ENCODE data around the gene DNAL1. TPM values are rescaled to one million over a fixed set of nuclear protein-coding genes. Genes with fewer than 3 reads are reported as not detected.

DNAL1 gene
- total RNA-seq, 1 donor from 2014 or later, result 29.4 TPM

DNA sequence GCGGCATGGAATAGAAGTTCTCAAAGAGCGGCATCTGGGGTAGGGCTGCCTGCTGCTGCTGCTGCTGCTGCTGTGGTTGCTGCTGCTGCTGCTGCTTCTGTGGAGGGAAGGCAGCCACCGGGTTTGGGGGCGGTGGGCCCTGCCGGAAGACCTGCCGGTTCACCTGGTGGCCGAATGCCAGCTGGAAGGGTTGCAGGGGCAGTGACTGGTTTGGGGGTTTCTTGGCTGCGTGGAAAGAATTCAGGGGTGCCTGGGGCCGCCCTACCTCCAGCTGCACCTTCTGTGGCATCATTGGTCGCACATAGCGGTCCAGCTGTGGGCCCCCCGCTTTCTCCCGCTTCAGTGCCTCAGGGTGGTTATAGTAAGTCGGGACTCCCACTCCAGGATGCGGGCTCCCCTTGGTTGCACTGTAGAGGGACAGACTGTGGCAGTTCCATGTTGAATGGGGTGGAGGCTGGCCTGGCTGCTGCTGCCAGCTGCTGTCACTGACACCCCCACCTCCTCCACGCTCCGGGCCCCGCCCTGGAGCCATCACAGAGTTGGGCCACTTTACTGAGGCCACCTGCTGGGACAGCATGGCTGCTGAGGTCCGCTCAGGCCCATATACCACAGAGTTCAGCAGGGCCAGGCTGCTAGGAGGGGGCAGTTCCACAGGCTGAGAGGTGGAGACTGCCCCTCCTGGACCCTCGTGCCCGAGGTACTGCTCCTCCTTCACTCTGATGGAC lies 94.5 kb downstream of the DNAL1 start:
- H3K4me2 ChIP-seq, result no peak overlapping the region
- no peaks in the 10 kb centered on the region for H3K79me2 ChIP-seq (ENCODE audit: low read depth)
- DNase-seq (ENCODE audit: low spot score), result no peak
- peaks cover 14% of the 10 kb centered on the region for H3F3A ChIP-seq (ENCODE audit: low read depth)
- no peak overlapping the region for H2AFZ ChIP-seq (replicated peaks)
- H3K4me3 Mint-ChIP-seq, result no peak overlapping the region
- H3K27ac Mint-ChIP-seq, result no peak overlapping the region
- peaks cover 13% of the 10 kb centered on the region for H3K36me3 Mint-ChIP-seq
- H3K4me1 ChIP-seq, result peaks cover 22% of the 10 kb centered on the region
- H3K27me3 Mint-ChIP-seq (ENCODE audit: insufficient read depth, low read depth), result no peaks in the 10 kb centered on the region
- H3K27ac ChIP-seq, result no peak overlapping the region
- no peaks in the 10 kb centered on the region for H4K20me1 ChIP-seq (ENCODE audit: low read depth)
- H3K9ac ChIP-seq, result no peak overlapping the region
- no peaks in the 10 kb centered on the region for H3K36me3 ChIP-seq
- peaks cover 42% of the 10 kb centered on the region for H3K4me1 Mint-ChIP-seq
- H3K9me3 Mint-ChIP-seq, result no peaks in the 10 kb centered on the region
- no peaks in the 10 kb centered on the region for H3K9me3 ChIP-seq (ENCODE audit: low read depth)
- H3K27me3 ChIP-seq, result no peaks in the 10 kb centered on the region
- no peak overlapping the region for H3K4me3 ChIP-seq
- no peak for TF ChIP-seq EZH2 (IDR thresholded peaks at IDR 0.05)
- no peak for TF ChIP-seq EZH2phosphoT487 (IDR thresholded peaks at IDR 0.05)
- TF ChIP-seq, protein P1, sequence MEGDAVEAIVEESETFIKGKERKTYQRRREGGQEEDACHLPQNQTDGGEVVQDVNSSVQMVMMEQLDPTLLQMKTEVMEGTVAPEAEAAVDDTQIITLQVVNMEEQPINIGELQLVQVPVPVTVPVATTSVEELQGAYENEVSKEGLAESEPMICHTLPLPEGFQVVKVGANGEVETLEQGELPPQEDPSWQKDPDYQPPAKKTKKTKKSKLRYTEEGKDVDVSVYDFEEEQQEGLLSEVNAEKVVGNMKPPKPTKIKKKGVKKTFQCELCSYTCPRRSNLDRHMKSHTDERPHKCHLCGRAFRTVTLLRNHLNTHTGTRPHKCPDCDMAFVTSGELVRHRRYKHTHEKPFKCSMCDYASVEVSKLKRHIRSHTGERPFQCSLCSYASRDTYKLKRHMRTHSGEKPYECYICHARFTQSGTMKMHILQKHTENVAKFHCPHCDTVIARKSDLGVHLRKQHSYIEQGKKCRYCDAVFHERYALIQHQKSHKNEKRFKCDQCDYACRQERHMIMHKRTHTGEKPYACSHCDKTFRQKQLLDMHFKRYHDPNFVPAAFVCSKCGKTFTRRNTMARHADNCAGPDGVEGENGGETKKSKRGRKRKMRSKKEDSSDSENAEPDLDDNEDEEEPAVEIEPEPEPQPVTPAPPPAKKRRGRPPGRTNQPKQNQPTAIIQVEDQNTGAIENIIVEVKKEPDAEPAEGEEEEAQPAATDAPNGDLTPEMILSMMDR (IDR thresholded peaks at IDR 0.05), result no peak

DNA sequence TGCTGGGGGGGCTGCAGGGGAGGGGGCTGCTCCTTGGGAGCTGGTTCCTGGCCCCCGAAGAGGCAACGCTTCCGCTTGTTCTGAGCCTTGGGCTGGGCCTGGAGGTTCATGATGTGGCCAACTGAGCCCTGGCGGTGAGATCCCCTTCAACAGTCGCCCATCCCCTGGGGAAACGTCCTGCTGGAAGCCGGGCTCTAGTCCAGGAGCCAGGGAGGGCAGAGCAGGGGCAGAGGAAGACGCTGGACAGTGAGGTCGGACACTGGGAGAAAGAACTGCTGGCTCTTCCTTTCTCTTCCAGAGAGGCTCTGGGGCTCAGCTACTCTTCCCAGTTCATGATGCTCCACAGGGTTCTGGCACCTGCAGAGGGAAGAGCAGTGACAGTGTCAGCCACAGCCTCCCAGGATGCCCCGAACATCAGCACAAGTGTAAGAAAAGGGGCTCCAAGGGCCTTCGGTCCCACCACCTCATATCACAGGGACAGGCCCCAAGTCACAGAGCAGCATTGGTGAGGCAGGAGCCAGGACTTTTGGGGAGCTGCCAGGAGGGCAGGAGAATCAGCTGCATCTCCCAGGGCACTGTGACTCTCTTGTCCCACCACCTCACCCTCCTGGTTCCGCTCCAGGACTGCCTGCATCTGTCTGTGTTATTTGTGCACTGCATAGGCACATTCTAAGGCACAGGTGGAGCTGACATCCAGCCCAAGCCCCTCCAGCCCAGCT lies 95.3 kb downstream of the DNAL1 start:
- H3K9ac ChIP-seq, result no peak overlapping the region
- Mint-ChIP-seq H3K36me3 (peaks cover 7% of the 10 kb centered on the region), H3K27ac (no peak overlapping the region), H3K27me3 (ENCODE audit: insufficient read depth, low read depth) (no peaks in the 10 kb centered on the region), H3K9me3 (no peaks in the 10 kb centered on the region), H3K4me3 (no peak overlapping the region), H3K4me1 (peaks cover 47% of the 10 kb centered on the region)
- H3K4me1 ChIP-seq, result peaks cover 22% of the 10 kb centered on the region
- TF ChIP-seq EZH2 (IDR thresholded peaks at IDR 0.05) (no peak), EZH2phosphoT487 (IDR thresholded peaks at IDR 0.05) (no peak)
- TF ChIP-seq, protein P1 (IDR thresholded peaks at IDR 0.05), result no peak
- no peaks in the 10 kb centered on the region for H3K36me3 ChIP-seq
- no peak overlapping the region for H3K27ac ChIP-seq
- H3K4me2 ChIP-seq, result no peak overlapping the region
- H3K4me3 ChIP-seq, result no peak overlapping the region
- no peaks in the 10 kb centered on the region for H4K20me1 ChIP-seq (ENCODE audit: low read depth)
- no peaks in the 10 kb centered on the region for H3K27me3 ChIP-seq
- no peaks in the 10 kb centered on the region for H3K9me3 ChIP-seq (ENCODE audit: low read depth)
- peaks cover 14% of the 10 kb centered on the region for H3F3A ChIP-seq (ENCODE audit: low read depth)
- no peak for DNase-seq (ENCODE audit: low spot score)
- H2AFZ ChIP-seq (replicated peaks), result no peak overlapping the region
- H3K79me2 ChIP-seq (ENCODE audit: low read depth), result no peaks in the 10 kb centered on the region

DNA sequence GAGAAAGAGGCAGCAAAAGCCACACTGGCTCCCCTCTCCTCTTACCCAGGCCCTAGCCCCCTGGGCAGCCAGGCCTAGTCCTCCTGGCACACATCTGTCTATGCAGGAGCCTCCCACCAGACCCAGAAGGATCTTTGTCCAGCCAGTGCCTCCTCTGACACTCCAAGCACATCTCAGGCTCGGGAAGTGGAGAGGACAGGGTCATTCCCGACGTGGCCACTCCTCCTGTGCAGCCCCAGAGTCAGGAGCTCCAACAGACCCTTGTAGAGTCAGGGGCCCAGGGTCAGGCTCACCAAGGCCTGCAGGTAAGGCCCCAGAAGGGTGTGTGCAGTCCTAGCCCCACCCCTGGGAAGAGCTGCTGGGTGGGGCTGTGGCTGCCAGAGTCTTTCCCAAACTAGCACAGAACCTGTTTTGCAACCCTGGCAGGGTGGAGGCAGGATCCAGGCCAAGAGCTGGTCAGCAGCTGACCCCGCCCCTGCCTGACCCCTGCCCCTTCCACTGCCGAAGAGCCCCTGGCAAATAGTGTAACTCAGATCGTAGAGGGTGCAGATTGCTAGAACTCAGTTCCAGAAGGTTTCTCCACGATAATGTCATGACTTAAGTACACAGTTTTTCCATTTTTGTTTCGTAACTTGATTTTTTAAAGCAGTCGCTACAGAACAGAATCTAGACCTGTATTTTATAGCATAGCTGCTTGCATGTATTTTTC lies 96.0 kb downstream of the DNAL1 start:
- peaks cover 3% of the 10 kb centered on the region for H3K36me3 Mint-ChIP-seq
- Histone ChIP-seq H3K4me2 (peak overlapping the region; percentile 62), H3K27ac (no peak overlapping the region), H3K4me3 (no peak overlapping the region), H3K9ac (no peak overlapping the region), H2AFZ (replicated peaks) (peak overlapping the region; percentile 65), H3K36me3 (no peaks in the 10 kb centered on the region), H3F3A (ENCODE audit: low read depth) (peaks cover 14% of the 10 kb centered on the region), H3K9me3 (ENCODE audit: low read depth) (no peaks in the 10 kb centered on the region), H4K20me1 (ENCODE audit: low read depth) (no peaks in the 10 kb centered on the region), H3K79me2 (ENCODE audit: low read depth) (no peaks in the 10 kb centered on the region), H3K27me3 (no peaks in the 10 kb centered on the region), H3K4me1 (peaks cover 24% of the 10 kb centered on the region)
- TF ChIP-seq, protein P1 (IDR thresholded peaks at IDR 0.05), result no peak
- TF ChIP-seq EZH2 (IDR thresholded peaks at IDR 0.05) (no peak), EZH2phosphoT487 (IDR thresholded peaks at IDR 0.05) (no peak)
- H3K27me3 Mint-ChIP-seq (ENCODE audit: insufficient read depth, low read depth), result peaks cover 2% of the 10 kb centered on the region
- peak overlapping the region; percentile 75 for H3K27ac Mint-ChIP-seq
- peaks cover 52% of the 10 kb centered on the region for H3K4me1 Mint-ChIP-seq
- no peaks in the 10 kb centered on the region for H3K9me3 Mint-ChIP-seq
- peak overlapping the region; percentile 73 for H3K4me3 Mint-ChIP-seq
- no peak for DNase-seq (ENCODE audit: low spot score)
